Stomach smooth muscle (tissue), 2 donors: Measurements from ENCODE around the gene OR4Q2.
"Not testable (repeated sequence)": the region's sequence is repeated elsewhere in the genome, so short reads cannot be mapped to it uniquely, and the experiment has no call there.

Experiments used
- H3K27ac ChIP-seq: one replicate; pipeline ENCODE4 v1.7.0; 2013; ENCODE audit warnings: mild to moderate bottlenecking, low read length, inconsistent platforms
- H3K27me3 ChIP-seq, 2 donors: one replicate each; pipeline ENCODE4 v1.7.0; 2013; ENCODE audit warnings: low read length in 2 of 2; ENCODE audit not compliant: insufficient read depth in 2 of 2, control insufficient read depth in 1 of 2
- H3K36me3 ChIP-seq, 2 donors: one replicate each; pipeline ENCODE4 v1.7.0; 2013; ENCODE audit warnings: low read length in 2 of 2; ENCODE audit not compliant: control insufficient read depth in 2 of 2, insufficient read depth in 2 of 2
- H3K4me1 ChIP-seq: one replicate; pipeline ENCODE4 v1.7.0; 2013; ENCODE audit warnings: low read length; ENCODE audit not compliant: control insufficient read depth, insufficient read depth
- H3K4me3 ChIP-seq, 2 donors: one replicate each; pipeline ENCODE4 v1.7.0; 2013; ENCODE audit warnings: low read length in 2 of 2
- H3K9ac ChIP-seq, 2 donors: one replicate each; pipeline ENCODE4 v1.7.0; 2013; ENCODE audit warnings: low read length in 2 of 2, mild to moderate bottlenecking in 1 of 2
- H3K9me3 ChIP-seq, 2 donors: one replicate each; pipeline ENCODE4 v1.7.0; 2013; ENCODE audit warnings: low read length in 2 of 2; ENCODE audit not compliant: control insufficient read depth in 2 of 2
- donor health status: healthy.
- donor health status: Pancreatic carcinoma.

OR4Q2 gene

GRCh38 chr14:20001863-20002262 lies at the start of gene OR4Q2:
Gene OR4Q2, plus strand, starts transcription at chr14:20002163.
- Histone ChIP-seq H3K27ac (no peak within 1 kb of the TSS), H3K9ac (no peak within 1 kb of the TSS), H3K36me3 (no peaks in the 10 kb centered on the region), H3K9me3 (peaks cover 0 to 2% of the 10 kb centered on the region in 2 donors), H3K4me1 (no peaks in the 10 kb centered on the region), H3K27me3 (no peaks in the 10 kb centered on the region), H3K4me3 (no peak within 1 kb of the TSS)

GRCh38 chr14:19969735-19970134 lies 32.2 kb upstream of the OR4Q2 start:
- H3K27me3 ChIP-seq, H3K36me3 ChIP-seq: not testable (repeated sequence)

GRCh38 chr14:19974844-19975243 lies 27.1 kb upstream of the OR4Q2 start:
- no peak overlapping the region for H3K9ac ChIP-seq
- no peak overlapping the region for H3K4me3 ChIP-seq
- no peaks in the 10 kb centered on the region for H3K9me3 ChIP-seq
- no peaks in the 10 kb centered on the region for H3K36me3 ChIP-seq
- H3K27ac ChIP-seq = no peak overlapping the region
- no peaks in the 10 kb centered on the region for H3K27me3 ChIP-seq
- no peaks in the 10 kb centered on the region for H3K4me1 ChIP-seq

More at GRCh38 chr14:19969735-19970134, 32.2 kb upstream of the OR4Q2 start:
- not testable (repeated sequence) for H3K9me3 ChIP-seq, H3K9ac ChIP-seq, H3K4me3 ChIP-seq, H3K27ac ChIP-seq, H3K4me1 ChIP-seq

- Histone ChIP-seq H3K4me1 (no peaks in the 10 kb centered on the region), H3K9ac (no peak within 1 kb of the TSS), H3K36me3 (no peaks in the 10 kb centered on the region), H3K9me3 (no peaks in the 10 kb centered on the region), H3K27ac (no peak within 1 kb of the TSS), H3K27me3 (no peaks in the 10 kb centered on the region), H3K4me3 (no peak within 1 kb of the TSS)
These were observed 26.7 kb upstream of the OR4Q2 start, which contains the start of gene OR4K15 for GRCh38 chr14:19975291-19975690. Gene OR4K15, plus strand, starts transcription at chr14:19975591. Its CDS starts 0 bp downstream, at chr14:19975591.

GRCh38 chr14:19993438-19993837 lies 8.5 kb upstream of the OR4Q2 start:
- no peaks in the 10 kb centered on the region for H3K36me3 ChIP-seq
- no peaks in the 10 kb centered on the region for H3K27me3 ChIP-seq
- no peak overlapping the region for H3K4me3 ChIP-seq
- H3K9ac ChIP-seq = no peak overlapping the region
- H3K27ac ChIP-seq = no peak overlapping the region
- H3K4me1 ChIP-seq = no peaks in the 10 kb centered on the region
- no peaks in the 10 kb centered on the region for H3K9me3 ChIP-seq

GRCh38 chr14:20002319-20002718 lies 356 bp downstream of the OR4Q2 start:
- Histone ChIP-seq H3K4me3 (no peak overlapping the region), H3K27me3 (no peaks in the 10 kb centered on the region), H3K27ac (no peak overlapping the region)

GRCh38 chr14:20008156-20008555 lies 6.2 kb downstream of the OR4Q2 start:
- Histone ChIP-seq H3K27me3 (no peaks in the 10 kb centered on the region), H3K4me3 (no peak overlapping the region), H3K4me1 (no peaks in the 10 kb centered on the region), H3K9me3 (peaks cover 0 to 2% of the 10 kb centered on the region in 2 donors), H3K36me3 (no peaks in the 10 kb centered on the region), H3K27ac (no peak overlapping the region), H3K9ac (no peak overlapping the region)

More at GRCh38 chr14:20002319-20002718, 356 bp downstream of the OR4Q2 start:
- no peaks in the 10 kb centered on the region for H3K4me1 ChIP-seq
- H3K9me3 ChIP-seq = peaks cover 0 to 2% of the 10 kb centered on the region in 2 donors
- H3K36me3 ChIP-seq = no peaks in the 10 kb centered on the region
- H3K9ac ChIP-seq = no peak overlapping the region

- no peaks in the 10 kb centered on the region for H3K27me3 ChIP-seq
- no peaks in the 10 kb centered on the region for H3K36me3 ChIP-seq
- H3K9ac ChIP-seq = no peak within 1 kb of the TSS
- H3K4me3 ChIP-seq = no peak within 1 kb of the TSS
- no peaks in the 10 kb centered on the region for H3K9me3 ChIP-seq
- no peaks in the 10 kb centered on the region for H3K4me1 ChIP-seq
- no peak within 1 kb of the TSS for H3K27ac ChIP-seq
These were observed 17.4 kb downstream of the OR4Q2 start, which contains the start of gene OR4K14 for GRCh38 chr14:20019257-20019865. Gene OR4K14, minus strand, starts transcription at chr14:20019307. Its CDS starts 4,114 bp downstream, at chr14:20015193.

GRCh38 chr14:20031058-20031457 lies 29.1 kb downstream of the OR4Q2 start:
- Histone ChIP-seq H3K36me3 (no peaks in the 10 kb centered on the region), H3K9ac (no peak overlapping the region), H3K4me1 (no peaks in the 10 kb centered on the region), H3K27ac (no peak overlapping the region), H3K4me3 (no peak overlapping the region), H3K9me3 (no peaks in the 10 kb centered on the region), H3K27me3 (no peaks in the 10 kb centered on the region)

GRCh38 chr14:20035449-20035848 lies 33.5 kb downstream of the OR4Q2 start:
- H3K4me3 ChIP-seq = no peak overlapping the region
- no peak overlapping the region for H3K27ac ChIP-seq
- H3K9me3 ChIP-seq = no peaks in the 10 kb centered on the region
- no peaks in the 10 kb centered on the region for H3K27me3 ChIP-seq
- no peak overlapping the region for H3K9ac ChIP-seq
- H3K4me1 ChIP-seq = no peaks in the 10 kb centered on the region
- H3K36me3 ChIP-seq = no peaks in the 10 kb centered on the region

- Histone ChIP-seq H3K4me1 (no peaks in the 10 kb centered on the region), H3K27me3 (no peaks in the 10 kb centered on the region), H3K9ac (no peak within 1 kb of the TSS), H3K27ac (no peak within 1 kb of the TSS), H3K4me3 (no peak within 1 kb of the TSS), H3K9me3 (no peaks in the 10 kb centered on the region), H3K36me3 (no peaks in the 10 kb centered on the region)
These were observed 34.0 kb downstream of the OR4Q2 start, which contains the start of gene OR4K13 for GRCh38 chr14:20035938-20036337. Gene OR4K13, minus strand, starts transcription at chr14:20036038. Its CDS starts 1,280 bp downstream, at chr14:20034758.
